HEK293 (cell line): ENCODE data around the gene HLA-DPA1.

Experiments
- CTCF ChIA-PET: fragments of 350-600 bp; formaldehyde crosslinking; extraction: SDS; loops from one replicate; lab custom pipeline; 2021; ENCODE audit warnings: antibody characterized with exemption; lab: Yijun Ruan, JAX
- POLR2A ChIA-PET: fragments of 300-600 bp; formaldehyde crosslinking; extraction: SDS; loops from one replicate; lab custom pipeline; 2020; ENCODE audit warnings: antibody characterized with exemption, inconsistent platforms; lab: Yijun Ruan, JAX
- H3K27ac ChIP-seq: fragments of 200-500 bp; sonication (Bioruptor generic); 2 replicates; pipeline ENCODE4 v1.5.1; 2014; ENCODE audit warnings: low read depth, low read length, control low read depth, inconsistent platforms; ENCODE audit errors: extremely low read depth
- H3K36me3 ChIP-seq, 2 experiments: fragments of 200-500 bp in 1 of 2; sonication (Bioruptor generic) in 1 of 2; 1 replicate in 1 of 2; 2 replicates in 1 of 2; pipeline ENCODE4 v1.5.1; 2014 to 2017; ENCODE audit warnings: inconsistent platforms in 2 of 2, low read length in 2 of 2; ENCODE audit not compliant: control insufficient read depth in 2 of 2, insufficient read depth in 1 of 2
- H3K4me1 ChIP-seq: fragments of 200-500 bp; sonication (Bioruptor generic); 2 replicates; pipeline ENCODE4 v1.5.1; 2014; ENCODE audit warnings: mild to moderate bottlenecking, low read length, inconsistent platforms; ENCODE audit not compliant: control insufficient read depth, insufficient read depth
- H3K4me3 ChIP-seq: 2 replicates; pipeline ENCODE4 v1.5.1; 2011; ENCODE audit warnings: low read depth, mild to moderate bottlenecking, control low read depth, low read length, moderate library complexity
- H3K9me3 ChIP-seq: fragments of 200-500 bp; sonication (Bioruptor generic); 2 replicates; pipeline ENCODE4 v1.5.1; 2014; ENCODE audit warnings: low read depth, low read length, inconsistent platforms; ENCODE audit not compliant: control insufficient read depth, insufficient read depth
- BCL11B ChIP-seq: fragments of 450-650 bp; formaldehyde crosslinking; IDR thresholded peaks from 2 replicates; pipeline ENCODE4 v1.5.1; 2016; ENCODE audit warnings: low read depth, missing biosample characterization, missing genetic modification characterization
- FEZF1 ChIP-seq: fragments of 450-650 bp; formaldehyde crosslinking; IDR thresholded peaks from 2 replicates; pipeline ENCODE4 v1.5.1; 2016; ENCODE audit warnings: missing biosample characterization, missing genetic modification characterization
- GLIS1 ChIP-seq: fragments of 450-650 bp; formaldehyde crosslinking; IDR thresholded peaks from 2 replicates; pipeline ENCODE4 v1.5.1; 2016; ENCODE audit warnings: missing biosample characterization, missing genetic modification characterization
- IKZF3 ChIP-seq: fragments of 450-650 bp; IDR thresholded peaks from 2 replicates; pipeline ENCODE4 v1.5.0; 2018; ENCODE audit warnings: missing biosample characterization, mild to moderate bottlenecking, missing genetic modification characterization, moderate library complexity
- MEIS1 ChIP-seq: sonication (generic); formaldehyde crosslinking; IDR thresholded peaks from 2 replicates; pipeline ENCODE4 v1.8.1; 2022; ENCODE audit warnings: missing genetic modification reagents, mild to moderate bottlenecking, borderline replicate concordance
- SALL2 ChIP-seq: fragments of 450-650 bp; formaldehyde crosslinking; IDR thresholded peaks from 2 replicates; pipeline ENCODE4 v1.5.0; 2017; ENCODE audit warnings: missing biosample characterization, mild to moderate bottlenecking, missing genetic modification characterization, borderline replicate concordance
- YY1 ChIP-seq: fragments of 450-650 bp; formaldehyde crosslinking; IDR thresholded peaks from 2 replicates; pipeline ENCODE4 v1.5.1; 2018; ENCODE audit warnings: missing biosample characterization, missing genetic modification characterization
- ZNF155 ChIP-seq: fragments of 450-650 bp; formaldehyde crosslinking; IDR thresholded peaks from 2 replicates; pipeline ENCODE4 v1.5.1; 2016; ENCODE audit warnings: missing biosample characterization, missing genetic modification characterization
- ZNF174 ChIP-seq: fragments of 450-650 bp; formaldehyde crosslinking; IDR thresholded peaks from 2 replicates; pipeline ENCODE4 v1.5.0; 2017; ENCODE audit warnings: missing biosample characterization, mild to moderate bottlenecking, missing genetic modification characterization
- ZNF184 ChIP-seq: fragments of 450-650 bp; IDR thresholded peaks from 2 replicates; pipeline ENCODE4 v1.5.1; 2018; ENCODE audit warnings: missing biosample characterization, mild to moderate bottlenecking, missing genetic modification characterization
- ZNF19 ChIP-seq: fragments of 450-650 bp; formaldehyde crosslinking; IDR thresholded peaks from 2 replicates; pipeline ENCODE4; 2016; ENCODE audit warnings: missing biosample characterization, missing genetic modification characterization, low read depth
- ZNF214 ChIP-seq: fragments of 450-650 bp; formaldehyde crosslinking; IDR thresholded peaks from 2 replicates; pipeline ENCODE4 v1.5.1; 2017; ENCODE audit warnings: missing biosample characterization, mild to moderate bottlenecking, missing genetic modification characterization, borderline replicate concordance
- ZNF302 ChIP-seq: fragments of 450-650 bp; formaldehyde crosslinking; IDR thresholded peaks from 2 replicates; pipeline ENCODE4 v1.5.1; 2016; ENCODE audit warnings: missing biosample characterization, missing genetic modification characterization, low read depth
- ZNF423 ChIP-seq: fragments of 450-650 bp; formaldehyde crosslinking; IDR thresholded peaks from 2 replicates; pipeline ENCODE4 v1.5.1; 2016; ENCODE audit warnings: missing biosample characterization, missing genetic modification characterization
- ZNF558 ChIP-seq: fragments of 450-650 bp; formaldehyde crosslinking; IDR thresholded peaks from 2 replicates; pipeline ENCODE4 v1.5.1; 2016; ENCODE audit warnings: missing biosample characterization, missing genetic modification characterization
- TF ChIP-seq, protein P1 (sequence below): fragments of 450-650 bp; formaldehyde crosslinking; IDR thresholded peaks from 2 replicates; pipeline ENCODE4 v1.5.1; 2017; ENCODE audit warnings: missing biosample characterization, missing genetic modification characterization
- TF ChIP-seq, protein P2 (sequence below): fragments of 450-650 bp; formaldehyde crosslinking; IDR thresholded peaks from 2 replicates; pipeline ENCODE4 v1.5.1; 2016; ENCODE audit warnings: missing biosample characterization, missing genetic modification characterization
- TF ChIP-seq, protein P3 (sequence below): fragments of 450-650 bp; formaldehyde crosslinking; IDR thresholded peaks from 2 replicates; pipeline ENCODE4 v1.5.1; 2017; ENCODE audit warnings: missing biosample characterization, missing genetic modification characterization
- TF ChIP-seq, protein P4 (sequence below): fragments of 450-650 bp; formaldehyde crosslinking; conservative IDR thresholded peaks from 2 replicates; pipeline ENCODE4 v1.5.1; 2016; ENCODE audit warnings: low read depth, missing biosample characterization, missing genetic modification characterization
- TF ChIP-seq, protein P5 (sequence below): fragments of 450-650 bp; formaldehyde crosslinking; IDR thresholded peaks from 2 replicates; pipeline ENCODE4 v1.5.1; 2017; ENCODE audit warnings: missing biosample characterization, missing genetic modification characterization
- TF ChIP-seq, protein P6 (sequence below): fragments of 450-650 bp; formaldehyde crosslinking; IDR thresholded peaks from 2 replicates; pipeline ENCODE4 v1.5.1; 2016; ENCODE audit warnings: missing biosample characterization, missing genetic modification characterization

Gene HLA-DPA1

DNA sequence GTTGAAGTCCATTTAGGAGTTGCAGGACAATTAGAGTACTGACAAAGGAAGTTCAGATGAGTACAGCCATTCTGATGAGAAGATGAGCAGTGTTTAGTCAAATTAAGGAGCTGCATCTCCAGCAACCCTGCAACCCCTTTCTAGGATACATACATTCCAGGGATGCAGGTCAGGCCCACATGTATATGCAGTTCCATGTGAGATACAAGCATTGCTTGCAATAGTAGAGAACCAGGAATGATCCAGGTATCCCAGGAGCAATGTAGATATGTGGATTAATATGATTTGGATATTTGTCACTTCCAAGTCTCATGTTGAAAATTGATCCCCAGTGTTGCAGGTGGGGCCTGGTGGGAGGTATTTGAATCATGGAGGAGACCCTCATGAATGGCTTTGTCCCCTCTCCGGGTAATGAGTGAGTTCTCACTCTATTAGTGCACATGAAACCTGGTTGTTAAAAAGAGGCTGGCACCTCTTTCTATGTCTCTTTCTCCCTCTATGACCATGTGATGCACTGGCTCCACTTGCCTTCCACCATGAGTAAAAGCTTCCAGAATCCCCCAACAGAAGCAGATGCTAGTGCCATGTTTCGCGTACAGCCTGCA lies 6.4 kb downstream of the HLA-DPA1 start (continued):
- TF ChIP-seq YY1 (no peak), IKZF3 (no peak), SALL2 (tag by site-specific recombination) (no peak)

DNA sequence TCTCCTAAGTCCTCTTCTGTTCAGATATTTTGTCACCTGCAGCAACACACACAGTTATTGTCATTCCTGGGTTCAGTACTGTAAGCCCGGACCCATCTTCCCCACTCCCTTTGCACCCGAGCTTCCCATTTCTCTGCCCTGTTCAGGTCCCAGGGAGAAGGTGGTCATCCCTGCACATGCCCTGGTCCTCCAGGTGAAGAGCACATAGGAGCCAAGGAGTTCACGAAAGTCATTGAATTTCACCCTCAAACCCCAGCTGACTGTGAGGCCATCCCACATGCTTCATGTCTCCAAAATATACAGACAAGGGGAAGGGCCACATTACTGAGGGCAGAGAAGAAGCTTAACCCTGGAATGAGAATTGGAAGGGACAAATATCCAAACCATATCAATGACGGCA lies 8.1 kb downstream of the HLA-DPA1 start:
- Histone ChIP-seq H3K4me3 (no peak overlapping the region), H3K4me1 (no peaks in the 10 kb centered on the region; the same call in 1 of the 2 replicates), H3K9me3 (no peaks in the 10 kb centered on the region), H3K27ac (no peak overlapping the region), H3K36me3 (peaks cover 0 to 35% of the 10 kb centered on the region in 2 experiments; a peak in 1 of 3 replicates)
- CTCF ChIA-PET, result no interaction called here
- POLR2A ChIA-PET, result no interaction called here
- TF ChIP-seq BCL11B, result no peak
- no peak for TF ChIP-seq ZNF155 (tag by site-specific recombination)
- TF ChIP-seq, protein P1, sequence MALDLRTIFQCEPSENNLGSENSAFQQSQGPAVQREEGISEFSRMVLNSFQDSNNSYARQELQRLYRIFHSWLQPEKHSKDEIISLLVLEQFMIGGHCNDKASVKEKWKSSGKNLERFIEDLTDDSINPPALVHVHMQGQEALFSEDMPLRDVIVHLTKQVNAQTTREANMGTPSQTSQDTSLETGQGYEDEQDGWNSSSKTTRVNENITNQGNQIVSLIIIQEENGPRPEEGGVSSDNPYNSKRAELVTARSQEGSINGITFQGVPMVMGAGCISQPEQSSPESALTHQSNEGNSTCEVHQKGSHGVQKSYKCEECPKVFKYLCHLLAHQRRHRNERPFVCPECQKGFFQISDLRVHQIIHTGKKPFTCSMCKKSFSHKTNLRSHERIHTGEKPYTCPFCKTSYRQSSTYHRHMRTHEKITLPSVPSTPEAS (tag by site-specific recombination), result no peak
- TF ChIP-seq, protein P2, sequence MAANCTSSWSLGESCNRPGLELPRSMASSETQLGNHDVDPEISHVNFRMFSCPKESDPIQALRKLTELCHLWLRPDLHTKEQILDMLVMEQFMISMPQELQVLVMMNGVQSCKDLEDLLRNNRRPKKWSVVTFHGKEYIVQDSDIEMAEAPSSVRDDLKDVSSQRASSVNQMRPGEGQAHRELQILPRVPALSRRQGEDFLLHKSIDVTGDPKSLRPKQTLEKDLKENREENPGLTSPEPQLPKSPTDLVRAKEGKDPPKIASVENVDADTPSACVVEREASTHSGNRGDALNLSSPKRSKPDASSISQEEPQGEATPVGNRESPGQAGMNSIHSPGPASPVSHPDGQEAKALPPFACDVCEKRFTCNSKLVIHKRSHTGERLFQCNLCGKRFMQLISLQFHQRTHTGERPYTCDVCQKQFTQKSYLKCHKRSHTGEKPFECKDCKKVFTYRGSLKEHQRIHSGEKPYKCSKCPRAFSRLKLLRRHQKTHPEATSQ, result no peak
- TF ChIP-seq, protein P3, sequence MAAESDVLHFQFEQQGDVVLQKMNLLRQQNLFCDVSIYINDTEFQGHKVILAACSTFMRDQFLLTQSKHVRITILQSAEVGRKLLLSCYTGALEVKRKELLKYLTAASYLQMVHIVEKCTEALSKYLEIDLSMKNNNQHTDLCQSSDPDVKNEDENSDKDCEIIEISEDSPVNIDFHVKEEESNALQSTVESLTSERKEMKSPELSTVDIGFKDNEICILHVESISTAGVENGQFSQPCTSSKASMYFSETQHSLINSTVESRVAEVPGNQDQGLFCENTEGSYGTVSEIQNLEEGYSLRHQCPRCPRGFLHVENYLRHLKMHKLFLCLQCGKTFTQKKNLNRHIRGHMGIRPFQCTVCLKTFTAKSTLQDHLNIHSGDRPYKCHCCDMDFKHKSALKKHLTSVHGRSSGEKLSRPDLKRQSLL, result no peak
- no peak for TF ChIP-seq ZNF184 (tag by site-specific recombination)
- TF ChIP-seq ZNF302 (tag by site-specific recombination), result no peak
- TF ChIP-seq ZNF423 (tag by site-specific recombination), result no peak
- TF ChIP-seq ZNF214, result no peak

DNA sequence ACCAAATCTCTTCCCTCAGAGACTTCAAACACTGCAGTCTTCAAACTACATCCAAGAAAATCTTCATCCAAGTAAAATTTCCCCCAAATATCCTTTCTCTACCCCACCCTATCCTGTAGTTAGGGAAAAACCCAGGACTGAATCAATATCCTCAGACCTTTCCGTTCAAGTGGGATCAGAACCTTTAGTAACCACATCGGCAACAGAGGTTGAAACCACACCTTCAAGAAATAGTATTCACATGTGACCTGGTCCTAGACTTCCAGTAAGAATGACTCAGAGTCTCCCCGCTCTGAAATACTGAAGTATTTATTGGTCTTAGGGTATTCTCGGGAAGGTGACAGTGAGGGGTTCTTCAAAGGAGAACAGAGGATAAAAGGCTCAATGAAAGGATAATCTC lies 8.7 kb downstream of the HLA-DPA1 start:
- Histone ChIP-seq H3K36me3 (peaks cover 0 to 34% of the 10 kb centered on the region in 2 experiments; a peak in 1 of 3 replicates), H3K9me3 (no peaks in the 10 kb centered on the region), H3K27ac (no peak overlapping the region), H3K4me3 (no peak overlapping the region), H3K4me1 (no peaks in the 10 kb centered on the region; the same call in 1 of the 2 replicates)
- ChIA-PET POLR2A (no interaction called here), CTCF (interaction anchor here (1.0 kb wide), 1 partner anchor 83 kb away, joined by 5 read pairs; no protein-coding TSS in a partner anchor)
- no peak for TF ChIP-seq ZNF174
- no peak for TF ChIP-seq ZNF19 (tag by site-specific recombination)
- TF ChIP-seq MEIS1 (CRISPR knock-in tag), result no peak
- TF ChIP-seq, protein P4, sequence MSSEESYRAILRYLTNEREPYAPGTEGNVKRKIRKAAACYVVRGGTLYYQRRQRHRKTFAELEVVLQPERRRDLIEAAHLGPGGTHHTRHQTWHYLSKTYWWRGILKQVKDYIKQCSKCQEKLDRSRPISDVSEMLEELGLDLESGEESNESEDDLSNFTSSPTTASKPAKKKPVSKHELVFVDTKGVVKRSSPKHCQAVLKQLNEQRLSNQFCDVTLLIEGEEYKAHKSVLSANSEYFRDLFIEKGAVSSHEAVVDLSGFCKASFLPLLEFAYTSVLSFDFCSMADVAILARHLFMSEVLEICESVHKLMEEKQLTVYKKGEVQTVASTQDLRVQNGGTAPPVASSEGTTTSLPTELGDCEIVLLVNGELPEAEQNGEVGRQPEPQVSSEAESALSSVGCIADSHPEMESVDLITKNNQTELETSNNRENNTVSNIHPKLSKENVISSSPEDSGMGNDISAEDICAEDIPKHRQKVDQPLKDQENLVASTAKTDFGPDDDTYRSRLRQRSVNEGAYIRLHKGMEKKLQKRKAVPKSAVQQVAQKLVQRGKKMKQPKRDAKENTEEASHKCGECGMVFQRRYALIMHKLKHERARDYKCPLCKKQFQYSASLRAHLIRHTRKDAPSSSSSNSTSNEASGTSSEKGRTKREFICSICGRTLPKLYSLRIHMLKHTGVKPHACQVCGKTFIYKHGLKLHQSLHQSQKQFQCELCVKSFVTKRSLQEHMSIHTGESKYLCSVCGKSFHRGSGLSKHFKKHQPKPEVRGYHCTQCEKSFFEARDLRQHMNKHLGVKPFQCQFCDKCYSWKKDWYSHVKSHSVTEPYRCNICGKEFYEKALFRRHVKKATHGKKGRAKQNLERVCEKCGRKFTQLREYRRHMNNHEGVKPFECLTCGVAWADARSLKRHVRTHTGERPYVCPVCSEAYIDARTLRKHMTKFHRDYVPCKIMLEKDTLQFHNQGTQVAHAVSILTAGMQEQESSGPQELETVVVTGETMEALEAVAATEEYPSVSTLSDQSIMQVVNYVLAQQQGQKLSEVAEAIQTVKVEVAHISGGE (tag by site-specific recombination), result no peak
- no peak for TF ChIP-seq FEZF1
- TF ChIP-seq, protein P5, sequence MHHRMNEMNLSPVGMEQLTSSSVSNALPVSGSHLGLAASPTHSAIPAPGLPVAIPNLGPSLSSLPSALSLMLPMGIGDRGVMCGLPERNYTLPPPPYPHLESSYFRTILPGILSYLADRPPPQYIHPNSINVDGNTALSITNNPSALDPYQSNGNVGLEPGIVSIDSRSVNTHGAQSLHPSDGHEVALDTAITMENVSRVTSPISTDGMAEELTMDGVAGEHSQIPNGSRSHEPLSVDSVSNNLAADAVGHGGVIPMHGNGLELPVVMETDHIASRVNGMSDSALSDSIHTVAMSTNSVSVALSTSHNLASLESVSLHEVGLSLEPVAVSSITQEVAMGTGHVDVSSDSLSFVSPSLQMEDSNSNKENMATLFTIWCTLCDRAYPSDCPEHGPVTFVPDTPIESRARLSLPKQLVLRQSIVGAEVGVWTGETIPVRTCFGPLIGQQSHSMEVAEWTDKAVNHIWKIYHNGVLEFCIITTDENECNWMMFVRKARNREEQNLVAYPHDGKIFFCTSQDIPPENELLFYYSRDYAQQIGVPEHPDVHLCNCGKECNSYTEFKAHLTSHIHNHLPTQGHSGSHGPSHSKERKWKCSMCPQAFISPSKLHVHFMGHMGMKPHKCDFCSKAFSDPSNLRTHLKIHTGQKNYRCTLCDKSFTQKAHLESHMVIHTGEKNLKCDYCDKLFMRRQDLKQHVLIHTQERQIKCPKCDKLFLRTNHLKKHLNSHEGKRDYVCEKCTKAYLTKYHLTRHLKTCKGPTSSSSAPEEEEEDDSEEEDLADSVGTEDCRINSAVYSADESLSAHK (tag by site-specific recombination), result no peak
- TF ChIP-seq, protein P6, sequence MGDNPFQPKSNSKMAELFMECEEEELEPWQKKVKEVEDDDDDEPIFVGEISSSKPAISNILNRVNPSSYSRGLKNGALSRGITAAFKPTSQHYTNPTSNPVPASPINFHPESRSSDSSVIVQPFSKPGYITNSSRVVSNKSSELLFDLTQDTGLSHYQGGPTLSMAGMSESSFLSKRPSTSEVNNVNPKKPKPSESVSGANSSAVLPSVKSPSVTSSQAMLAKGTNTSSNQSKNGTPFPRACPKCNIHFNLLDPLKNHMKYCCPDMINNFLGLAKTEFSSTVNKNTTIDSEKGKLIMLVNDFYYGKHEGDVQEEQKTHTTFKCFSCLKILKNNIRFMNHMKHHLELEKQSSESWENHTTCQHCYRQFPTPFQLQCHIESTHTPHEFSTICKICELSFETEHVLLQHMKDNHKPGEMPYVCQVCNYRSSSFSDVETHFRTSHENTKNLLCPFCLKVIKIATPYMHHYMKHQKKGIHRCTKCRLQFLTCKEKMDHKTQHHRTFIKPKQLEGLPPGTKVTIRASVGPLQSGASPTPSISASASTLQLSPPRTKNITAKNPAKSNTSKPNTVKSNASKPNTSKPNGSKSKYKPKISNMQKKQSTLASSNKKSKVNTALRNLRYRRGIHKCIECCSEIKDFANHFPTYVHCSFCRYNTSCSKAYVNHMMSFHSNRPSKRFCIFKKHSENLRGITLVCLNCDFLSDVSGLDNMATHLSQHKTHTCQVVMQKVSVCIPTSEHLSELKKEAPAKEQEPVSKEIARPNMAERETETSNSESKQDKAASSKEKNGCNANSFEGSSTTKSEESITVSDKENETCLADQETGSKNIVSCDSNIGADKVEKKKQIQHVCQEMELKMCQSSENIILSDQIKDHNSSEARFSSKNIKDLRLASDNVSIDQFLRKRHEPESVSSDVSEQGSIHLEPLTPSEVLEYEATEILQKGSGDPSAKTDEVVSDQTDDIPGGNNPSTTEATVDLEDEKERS (tag by site-specific recombination), result no peak
- TF ChIP-seq GLIS1, result no peak
- TF ChIP-seq ZNF558 (tag by site-specific recombination), result no peak
